GM12878 (cell line): ENCODE data around the gene DNMBP. TPM values are rescaled to one million over a fixed set of nuclear protein-coding genes. Genes with fewer than 3 reads are reported as not detected.
"Not testable (repeated sequence)": the region's sequence is repeated elsewhere in the genome, so short reads cannot be mapped to it uniquely, and the experiment has no call there.

Experiments
- ATAC-seq: fragments of 200-7000 bp; cut with Tn5 transposase; 3 replicates; pipeline ENCODE4 v1.9.1; 2020; ENCODE audit warnings: mild to moderate bottlenecking, moderate library complexity
- BruUV-seq: library from RNA; stranded (reverse); fragments of 400-500 nt; replicated peaks from 2 replicates; lab custom pipeline; 2021; lab: Mats Ljungman, UMichigan
- CTCF ChIA-PET: fragments of 300-600 bp; sonication (Branson Sonifier 250); formaldehyde crosslinking; extraction: SDS; loops from one replicate; lab custom pipeline; 2021; ENCODE audit warnings: inconsistent platforms; lab: Yijun Ruan, JAX
- POLR2A ChIA-PET: fragments of 350-600 bp; formaldehyde crosslinking; extraction: SDS; loops from one replicate; lab custom pipeline; 2021; ENCODE audit warnings: inconsistent platforms; lab: Charles Lee
- RAD21 ChIA-PET: fragments of 300-600 bp; sonication (Branson Sonifier 250); formaldehyde crosslinking; loops from one replicate; lab custom pipeline; 2023; ENCODE audit warnings: antibody characterized with exemption; ENCODE audit not compliant: unreplicated experiment; lab: Charles Lee
- SMC1A ChIA-PET: fragments of 300-600 bp; sonication (Branson Sonifier 250); formaldehyde crosslinking; loops from one replicate; lab custom pipeline; 2023; ENCODE audit not compliant: unreplicated experiment, uncharacterized antibody; lab: Charles Lee
- DNase-seq: peaks from one replicate; pipeline ENCODE4 v3.0.0-alpha.2; 2011; ENCODE audit warnings: low read depth, low spot score
- FAIRE-seq: peaks from 3 replicates; lab custom pipeline; 2011; peaks lifted over from hg19 to GRCh38; lab: Jason Lieb, UNC
- H2AFZ ChIP-seq: 2 replicates; pipeline ENCODE4 v1.6.0; 2011; ENCODE audit warnings: low read depth, low read length, control low read depth; ENCODE audit not compliant: control insufficient read depth
- H3K27ac ChIP-seq: 2 replicates; pipeline ENCODE4 v1.5.1; 2011; ENCODE audit warnings: control low read depth; ENCODE audit not compliant: control insufficient read depth, insufficient read depth
- H3K27me3 ChIP-seq, 2 experiments: replicated peaks in 1 of 2; 2 replicates each; pipeline versions ENCODE4 v1.6.0 to v1.6.1; 2011; ENCODE audit warnings: low read length in 1 of 2; ENCODE audit not compliant: control insufficient read depth in 2 of 2, insufficient read depth in 2 of 2
- H3K36me3 ChIP-seq, 2 experiments: 2 replicates each; pipeline ENCODE4 v1.5.1; 2011; ENCODE audit warnings: low read length in 1 of 2; ENCODE audit not compliant: control insufficient read depth in 2 of 2, insufficient read depth in 2 of 2
- H3K4me1 ChIP-seq: 2 replicates; pipeline ENCODE4 v1.6.1; 2011; ENCODE audit warnings: mild to moderate bottlenecking, low read length, moderate library complexity, mixed read lengths; ENCODE audit not compliant: control insufficient read depth, insufficient read depth
- H3K4me2 ChIP-seq: 2 replicates; pipeline ENCODE4 v1.6.0; 2011; ENCODE audit warnings: control low read depth; ENCODE audit not compliant: control insufficient read depth, insufficient read depth
- H3K4me3 ChIP-seq: fragments of 200-600 bp; sonication (generic); 2 replicates; pipeline ENCODE4 v1.5.1; 2016
- H3K79me2 ChIP-seq: 2 replicates; pipeline ENCODE4 v1.6.0; 2011; ENCODE audit warnings: low read length; ENCODE audit not compliant: control insufficient read depth, insufficient read depth
- H3K9ac ChIP-seq: 2 replicates; pipeline ENCODE4 v1.8.0; 2011; ENCODE audit warnings: low read length, control low read depth, mixed read lengths; ENCODE audit not compliant: control insufficient read depth, insufficient read depth
- H3K9me3 ChIP-seq: replicated peaks from 3 replicates; pipeline ENCODE4 v1.5.1; 2011; ENCODE audit warnings: mild to moderate bottlenecking, low read length; ENCODE audit not compliant: control insufficient read depth, insufficient read depth
- H4K20me1 ChIP-seq: 2 replicates; pipeline ENCODE4 v1.6.0; 2011; ENCODE audit not compliant: control insufficient read depth, insufficient read depth
- EGR1 ChIP-seq, 2 experiments: IDR thresholded peaks; 1 replicate in 1 of 2; 2 replicates in 1 of 2; pipeline ENCODE4 v1.6.1; 2011 to 2012; ENCODE audit warnings: low read depth in 2 of 2, low read length in 2 of 2, borderline replicate concordance in 1 of 2, mild to moderate bottlenecking in 1 of 2, moderate library complexity in 1 of 2
- JUNB ChIP-seq: IDR thresholded peaks from 2 replicates; pipeline ENCODE4 v1.6.1; 2016; ENCODE audit warnings: antibody characterized with exemption, mild to moderate bottlenecking
- KLF5 ChIP-seq: fragments of 450-650 bp; IDR thresholded peaks from 2 replicates; pipeline ENCODE4 v1.6.1; 2014; ENCODE audit warnings: mild to moderate bottlenecking; ENCODE audit not compliant: partially characterized antibody
- NBN ChIP-seq: fragments of 450-650 bp; IDR thresholded peaks from 2 replicates; pipeline ENCODE4 v1.6.1; 2016
- NR2F1 ChIP-seq: fragments of 450-650 bp; conservative IDR thresholded peaks from 2 replicates; pipeline ENCODE4 v1.6.1; 2017; ENCODE audit warnings: mild to moderate bottlenecking
- PAX8 ChIP-seq: fragments of 450-650 bp; IDR thresholded peaks from 2 replicates; pipeline ENCODE4 v1.6.1; 2017; ENCODE audit warnings: mild to moderate bottlenecking, moderate library complexity
- POLR2AphosphoS5 ChIP-seq: IDR thresholded peaks from 2 replicates; pipeline ENCODE4 v1.6.1; 2011; ENCODE audit warnings: mild to moderate bottlenecking, low read length, inconsistent platforms
- RBBP5 ChIP-seq: fragments of 200-600 bp; sonication (generic); conservative IDR thresholded peaks from 2 replicates; pipeline ENCODE4 v1.6.1; 2016
- SMC3 ChIP-seq: IDR thresholded peaks from 2 replicates; pipeline ENCODE4 v1.6.1; 2011; ENCODE audit warnings: low read length, improper control_type of control experiment, borderline replicate concordance
- SUZ12 ChIP-seq: fragments of 200-600 bp; sonication (generic); IDR thresholded peaks from one replicate; pipeline ENCODE4 v1.6.1; 2018; ENCODE audit warnings: antibody characterized with exemption, mild to moderate bottlenecking; ENCODE audit not compliant: unreplicated experiment
- TCF12 ChIP-seq: IDR thresholded peaks from 2 replicates; pipeline ENCODE4 v1.6.1; 2011; ENCODE audit warnings: low read depth, mild to moderate bottlenecking, low read length
- TCF7 ChIP-seq: IDR thresholded peaks from 2 replicates; pipeline ENCODE4 v1.6.1; 2014; ENCODE audit warnings: antibody characterized with exemption, borderline replicate concordance
- YY1 ChIP-seq: IDR thresholded peaks from 2 replicates; pipeline ENCODE4 v1.6.1; 2011; ENCODE audit warnings: low read depth, mild to moderate bottlenecking, low read length
- WGBS: methylation state at CpG from one replicate; pipeline ENCODE4 v1.1.6; 2016; ENCODE audit warnings: low lambda C conversion rate; ENCODE audit not compliant: insufficient replicate concordance, insufficient coverage; ENCODE audit errors: missing lambda C conversion rate; 5-methylcytosine and 5-hydroxymethylcytosine counted together
- in situ Hi-C: fragments of 300-500 bp; cut with MboI; formaldehyde crosslinking; loops from 9 replicates; pipeline ENCODE4 v1.14.3; 2018; ENCODE audit warnings: mixed read lengths
- intact Hi-C: fragments of 100-400 bp; cut with micrococcal nuclease; formaldehyde crosslinking; loops from one replicate; pipeline ENCODE4 v1.14.2; 2022; ENCODE audit not compliant: unreplicated experiment
- polyA plus RNA-seq, 11 experiments: library from polyadenylated mRNA; depleted of rRNA in 4 of 11; unstranded in 6 of 11; stranded (reverse) in 5 of 11; fragments of >200 nt; fragmentation: Nextera tagmentation in 4 of 11; fragmentation: Illumina TruSeq in 1 of 11; extraction: Ambion mirVana in 4 of 11; extraction: Trizol in 1 of 11; gene quantifications; 1 replicate in 1 of 11; 2 replicates in 10 of 11; pipeline versions ENCODE4 v1.2.1 to v1.2.3, GENCODE V29; 2011 to 2016; ENCODE audit warnings: inconsistent platforms in 2 of 11, missing spikeins in 2 of 11, low read depth in 1 of 11
- total RNA-seq, 4 experiments: library from RNA; depleted of rRNA in 3 of 4; stranded (reverse); fragments of >200 nt in 3 of 4; fragmentation: Illumina TruSeq in 1 of 4; extraction: Trizol in 1 of 4; gene quantifications; 2 replicates each; pipeline versions ENCODE4 v1.2.1 to v1.2.3, GENCODE V29; 2013 to 2021
- TF ChIP-seq, protein P1 (sequence below): IDR thresholded peaks from 2 replicates; pipeline ENCODE4 v1.6.1; 2012; ENCODE audit warnings: low read depth, low read length, improper control_type of control experiment

DNMBP gene
- total and polyA plus RNA-seq, 10 of the 15 experiments (the other 5 are each of a cell fraction or from before 2014, with no cell fraction given) = 7.1 to 45.0 (median 22.0) TPM

DNA sequence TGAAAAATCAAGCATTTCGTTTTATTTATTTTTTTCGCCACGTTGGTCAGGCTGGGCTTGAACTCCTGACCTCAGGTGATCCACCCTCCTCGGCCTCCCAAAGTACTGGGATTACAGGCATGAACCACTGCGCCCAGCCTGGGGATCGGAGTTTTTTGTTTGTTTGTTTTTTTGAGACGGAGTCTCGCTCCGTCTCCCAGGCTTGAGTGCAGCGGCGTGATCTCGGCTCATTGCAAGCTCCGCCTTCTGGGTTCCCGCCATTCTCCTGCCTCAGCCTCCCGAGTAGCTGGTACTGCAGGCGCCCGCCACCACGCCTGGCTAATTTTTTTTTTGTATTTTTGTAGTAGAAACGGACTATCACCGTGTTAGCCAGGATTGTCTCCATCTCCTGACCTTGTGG, 2.2 kb upstream of the DNMBP start:
- CTCF ChIA-PET = interaction anchor here (0.6 to 16.1 kb wide), 8 partner anchors 9 to 166 kb away, joined by 3 to 318 read pairs (median 7); no protein-coding TSS in a partner anchor
- SMC1A ChIA-PET = interaction anchor here (0.6 to 26.2 kb wide), 4 partner anchors 26 to 167 kb away, joined by 4 to 531 read pairs (median 6); no protein-coding TSS in a partner anchor
- Histone ChIP-seq H3K79me2 (peaks cover 29% of the 10 kb centered on the region), H3K4me1 (peaks cover 30% of the 10 kb centered on the region)
- H3K4me2 ChIP-seq, H3K9ac ChIP-seq, ATAC-seq, H3K9me3 ChIP-seq, H4K20me1 ChIP-seq, BruUV-seq, H3K27ac ChIP-seq, DNase-seq, H3K4me3 ChIP-seq, H3K36me3 ChIP-seq, FAIRE-seq, H3K27me3 ChIP-seq, in situ Hi-C loops, H2AFZ ChIP-seq, intact Hi-C loops: not testable (repeated sequence)
- RAD21 ChIA-PET = interaction anchor here (0.8 to 11.0 kb wide), 4 partner anchors 29 to 166 kb away, joined by 3 to 255 read pairs (median 30); no protein-coding TSS in a partner anchor
- POLR2A ChIA-PET = interaction anchor here (1.0 to 10.9 kb wide), 3 partner anchors 11 to 36 kb away, joined by 3 to 124 read pairs (median 4); no protein-coding TSS in a partner anchor
- 93% methylated on average over 20 of the region's 20 CpGs for WGBS

DNA sequence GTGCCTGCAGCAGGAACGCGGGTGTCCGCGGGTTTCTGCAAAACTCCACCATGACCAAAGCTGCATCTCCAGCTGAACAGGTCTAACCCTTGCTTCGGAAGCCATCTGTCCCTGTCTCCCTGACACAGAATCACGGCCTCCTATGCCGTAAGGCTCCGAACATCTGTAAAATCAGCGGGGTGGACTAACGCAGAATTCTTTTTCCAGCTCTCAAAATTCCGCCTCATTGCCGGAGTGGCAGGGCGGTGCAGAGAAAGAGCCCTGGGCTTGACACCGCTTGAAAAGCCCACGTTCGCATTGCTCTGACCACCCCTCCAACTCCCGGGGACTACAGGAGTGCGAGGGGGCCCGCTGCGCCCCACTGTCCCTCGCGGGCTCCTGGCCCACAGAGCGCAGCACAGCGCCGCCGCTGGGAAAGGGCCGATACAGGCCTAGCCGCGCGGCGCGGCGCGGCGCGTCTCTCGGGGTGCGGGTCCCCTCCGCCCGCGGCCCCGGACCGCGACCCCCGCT, 409 bp downstream of the DNMBP start:
- H2AFZ ChIP-seq = peak overlapping the region; percentile 61
- DNase-seq (no peak), ATAC-seq (peak; percentile 56), FAIRE-seq (no peak)
- CTCF ChIA-PET = interaction anchor here (0.6 to 16.1 kb wide), 17 partner anchors 9 to 364 kb away, joined by 3 to 318 read pairs (median 4); no protein-coding TSS in a partner anchor
- H3K27me3 ChIP-seq = no peaks in the 10 kb centered on the region
- RAD21 ChIA-PET = interaction anchor here (0.7 to 11.0 kb wide), 10 partner anchors 9 to 163 kb away, joined by 3 to 255 read pairs (median 4); no protein-coding TSS in a partner anchor
- intact Hi-C loops (loop anchor here (1.0 kb wide), 1 partner anchor 35 kb away; no protein-coding TSS in a partner anchor), in situ Hi-C loops (no loop called here)
- no peaks in the 10 kb centered on the region for H3K36me3 ChIP-seq
- peaks cover 18% of the 10 kb centered on the region for H3K4me1 ChIP-seq
- POLR2A ChIA-PET = interaction anchor here (0.6 to 10.9 kb wide), 7 partner anchors 13 to 156 kb away, joined by 4 to 124 read pairs (median 4); no protein-coding TSS in a partner anchor
- peak overlapping the region; percentile 67 for H3K27ac ChIP-seq
- no peaks in the 10 kb centered on the region for H3K9me3 ChIP-seq
- SMC1A ChIA-PET = interaction anchor here (1.9 to 26.2 kb wide), 7 partner anchors 10 to 164 kb away, joined by 8 to 531 read pairs (median 20); no protein-coding TSS in a partner anchor
- H3K9ac ChIP-seq = peak overlapping the region; percentile 93
- H3K4me3 ChIP-seq = peak overlapping the region; percentile 97
- peaks cover 54% of the 10 kb centered on the region for H3K79me2 ChIP-seq
- no TSS peak for BruUV-seq
- whole genome bisulfite sequencing = 1% methylated on average over 35 of the region's 45 CpGs
- peak overlapping the region; percentile 34; the same call in 1 of the 2 replicates for H3K4me2 ChIP-seq
- H4K20me1 ChIP-seq = no peaks in the 10 kb centered on the region
- TF ChIP-seq EGR1 (IDR thresholded peaks at IDR 0.05; ENCODE audit: borderline replicate concordance in 1 of 2, low read depth in 2 of 2, low read length in 2 of 2) = no peak
- TF ChIP-seq POLR2AphosphoS5 = 0 out of 2 replicates have a peak, but pooled peaks have one; percentile 21
- no peak for TF ChIP-seq NBN
- no peak for TF ChIP-seq JUNB
- TF ChIP-seq PAX8 = no peak
- TF ChIP-seq, protein P1, sequence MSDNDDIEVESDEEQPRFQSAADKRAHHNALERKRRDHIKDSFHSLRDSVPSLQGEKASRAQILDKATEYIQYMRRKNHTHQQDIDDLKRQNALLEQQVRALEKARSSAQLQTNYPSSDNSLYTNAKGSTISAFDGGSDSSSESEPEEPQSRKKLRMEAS = 0 out of 2 replicates have a peak, but pooled peaks have one; percentile 6
- no peak for TF ChIP-seq KLF5
- 0 out of 2 replicates have a peak, but pooled peaks have one; percentile 5 for TF ChIP-seq YY1
- TF ChIP-seq NR2F1 = no peak
- peak; percentile 17; the same call in 1 of the 2 replicates for TF ChIP-seq SMC3
- TF ChIP-seq TCF12 = no peak
- TF ChIP-seq SUZ12 = no peak
- no peak for TF ChIP-seq TCF7
- no peak for TF ChIP-seq RBBP5
